Epithelial cell of prostate (primary cell): ENCODE data around the gene EPC1.
"Not testable (repeated sequence)": the region's sequence is repeated elsewhere in the genome, so short reads cannot be mapped to it uniquely, and the experiment has no call there.

Experiments
- DNase-seq: peaks from one replicate; pipeline ENCODE4 v3.0.0-alpha.2; 2011; ENCODE audit warnings: low read depth, low spot score
- H3K27ac ChIP-seq: fragments of 450-650 bp; 2 replicates; pipeline ENCODE4 v1.5.1; 2017; ENCODE audit warnings: mild to moderate bottlenecking

Gene EPC1

GRCh38 chr10:32346551-32347362, at the start of gene EPC1:
Gene EPC1 (minus strand): TSS chr10:32347158. CDS start chr10:32346915, 243 bp downstream.
- H3K27ac ChIP-seq = peak within 1 kb of the TSS; percentile 98
- peak; percentile 40 for DNase-seq

- H3K27ac ChIP-seq = no peak overlapping the region
- no peak for DNase-seq
Observed at GRCh38 chr10:32393911-32394310, 47.0 kb upstream of the EPC1 start.

- H3K27ac ChIP-seq, DNase-seq: not testable (repeated sequence)
Observed at GRCh38 chr10:32392284-32392683, 45.3 kb upstream of the EPC1 start.

GRCh38 chr10:32390193-32390592, 43.2 kb upstream of the EPC1 start:
- no peak for DNase-seq
- no peak overlapping the region for H3K27ac ChIP-seq

- H3K27ac ChIP-seq = no peak overlapping the region
- no peak for DNase-seq
Observed at GRCh38 chr10:32388258-32389027, 41.5 kb upstream of the EPC1 start.

GRCh38 chr10:32386623-32387260, 39.8 kb upstream of the EPC1 start:
- no peak for DNase-seq
- no peak overlapping the region for H3K27ac ChIP-seq

- no peak for DNase-seq
- no peak overlapping the region for H3K27ac ChIP-seq
Observed at GRCh38 chr10:32384171-32384570, 37.2 kb upstream of the EPC1 start.

- H3K27ac ChIP-seq = no peak overlapping the region
- no peak for DNase-seq
Observed at GRCh38 chr10:32381165-32381564, 34.2 kb upstream of the EPC1 start.

GRCh38 chr10:32379950-32380551, 33.1 kb upstream of the EPC1 start:
- DNase-seq = no peak
- H3K27ac ChIP-seq = peak overlapping the region; percentile 66

- DNase-seq = peak; percentile 37
- H3K27ac ChIP-seq = peak overlapping the region; percentile 66
Observed at GRCh38 chr10:32379318-32379949, 32.5 kb upstream of the EPC1 start.

- H3K27ac ChIP-seq = peak overlapping the region; percentile 66
- peak; percentile 45 for DNase-seq
Observed at GRCh38 chr10:32378363-32379317, 31.7 kb upstream of the EPC1 start.

GRCh38 chr10:32377458-32378259, 30.7 kb upstream of the EPC1 start:
- DNase-seq = no peak
- H3K27ac ChIP-seq = peak overlapping the region; percentile 66

GRCh38 chr10:32376771-32377170, 29.8 kb upstream of the EPC1 start:
- no peak overlapping the region for H3K27ac ChIP-seq
- no peak for DNase-seq

GRCh38 chr10:32376097-32376496, 29.1 kb upstream of the EPC1 start:
- DNase-seq = no peak
- no peak overlapping the region for H3K27ac ChIP-seq

- no peak for DNase-seq
- no peak overlapping the region for H3K27ac ChIP-seq
Observed at GRCh38 chr10:32375631-32376030, 28.7 kb upstream of the EPC1 start.

- no peak for DNase-seq
- H3K27ac ChIP-seq = no peak overlapping the region
Observed at GRCh38 chr10:32374605-32375004, 27.6 kb upstream of the EPC1 start.

- DNase-seq = no peak
- no peak overlapping the region for H3K27ac ChIP-seq
Observed at GRCh38 chr10:32373496-32373895, 26.5 kb upstream of the EPC1 start.

GRCh38 chr10:32373031-32373430, 26.1 kb upstream of the EPC1 start:
- no peak for DNase-seq
- H3K27ac ChIP-seq = no peak overlapping the region
